Ovary (tissue), 3 donors: ENCODE data around the gene SLC35B1.

Experiments used
- CTCF ChIP-seq, 3 donors: fragments of 450-650 bp in 2 of 3; fragments of 200-600 bp in 1 of 3; IDR thresholded peaks; one replicate each; pipeline versions ENCODE4 v1.5.1 to v1.8.0; 2016 to 2022; ENCODE audit warnings: antibody characterized with exemption in 3 of 3, mild to moderate bottlenecking in 1 of 3
- POLR2A ChIP-seq: fragments of 450-650 bp; IDR thresholded peaks from one replicate; pipeline ENCODE4 v1.6.1; 2017; ENCODE audit warnings: antibody characterized with exemption, mild to moderate bottlenecking, moderate library complexity
- donor health status: DM: no; HTN: no; CAD: no.

- TF ChIP-seq CTCF (IDR thresholded peaks at IDR 0.05), result no peak
- no peak for TF ChIP-seq POLR2A
Observed at GRCh38 chr17:49725452-49726130, 17.8 kb upstream of the SLC35B1 start.
